CD4-positive, alpha-beta T cell treated with Interleukin-6 for 4 hours (primary cell): ENCODE results near the gene GNRH2.
A peak's percentile ranks its signal among the peaks of the same experiment; 100 is the strongest.
"Not testable (repeated sequence)": the region's sequence is repeated elsewhere in the genome, so short reads cannot be mapped to it uniquely, and the experiment has no call there.

ENCODE experiments used
- DNase-seq: peaks from one replicate; pipeline ENCODE4 v3.0.0-alpha.2; 2020; ENCODE audit warnings: mixed read lengths

Gene GNRH2

GRCh38 chr20:3075315-3075714, 31.9 kb downstream of the GNRH2 start:
- DNase-seq: not testable (repeated sequence)

GRCh38 chr20:3077618-3078134, 34.3 kb downstream of the GNRH2 start:
- DNase-seq: no peak

- no peak for DNase-seq
Observed at GRCh38 chr20:3080939-3081388, 37.5 kb downstream of the GNRH2 start.

DNA sequence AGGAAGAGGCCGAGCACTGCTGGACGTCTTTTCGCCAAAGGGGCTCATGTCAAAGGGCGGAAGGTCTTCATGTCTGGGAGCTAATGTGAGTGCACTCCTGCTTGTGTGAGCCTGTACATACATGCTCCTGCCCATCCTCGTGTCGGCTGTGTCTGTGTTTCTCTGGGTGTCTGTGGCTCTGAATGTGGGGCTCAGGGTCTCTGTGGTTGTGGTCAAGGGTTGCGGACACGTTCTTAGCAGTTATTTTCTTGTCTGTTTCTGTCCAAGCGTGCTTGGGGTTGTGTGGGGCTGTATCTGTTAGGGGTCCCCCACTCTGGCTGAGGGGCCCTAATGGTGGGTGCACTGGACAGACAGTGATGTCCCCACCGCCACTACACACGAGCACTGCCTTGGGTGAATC, 38.2 kb downstream of the GNRH2 start:
- DNase-seq: no peak

GRCh38 chr20:3082306-3082951, 39.0 kb downstream of the GNRH2 start:
- DNase-seq: peak; percentile 13

DNA sequence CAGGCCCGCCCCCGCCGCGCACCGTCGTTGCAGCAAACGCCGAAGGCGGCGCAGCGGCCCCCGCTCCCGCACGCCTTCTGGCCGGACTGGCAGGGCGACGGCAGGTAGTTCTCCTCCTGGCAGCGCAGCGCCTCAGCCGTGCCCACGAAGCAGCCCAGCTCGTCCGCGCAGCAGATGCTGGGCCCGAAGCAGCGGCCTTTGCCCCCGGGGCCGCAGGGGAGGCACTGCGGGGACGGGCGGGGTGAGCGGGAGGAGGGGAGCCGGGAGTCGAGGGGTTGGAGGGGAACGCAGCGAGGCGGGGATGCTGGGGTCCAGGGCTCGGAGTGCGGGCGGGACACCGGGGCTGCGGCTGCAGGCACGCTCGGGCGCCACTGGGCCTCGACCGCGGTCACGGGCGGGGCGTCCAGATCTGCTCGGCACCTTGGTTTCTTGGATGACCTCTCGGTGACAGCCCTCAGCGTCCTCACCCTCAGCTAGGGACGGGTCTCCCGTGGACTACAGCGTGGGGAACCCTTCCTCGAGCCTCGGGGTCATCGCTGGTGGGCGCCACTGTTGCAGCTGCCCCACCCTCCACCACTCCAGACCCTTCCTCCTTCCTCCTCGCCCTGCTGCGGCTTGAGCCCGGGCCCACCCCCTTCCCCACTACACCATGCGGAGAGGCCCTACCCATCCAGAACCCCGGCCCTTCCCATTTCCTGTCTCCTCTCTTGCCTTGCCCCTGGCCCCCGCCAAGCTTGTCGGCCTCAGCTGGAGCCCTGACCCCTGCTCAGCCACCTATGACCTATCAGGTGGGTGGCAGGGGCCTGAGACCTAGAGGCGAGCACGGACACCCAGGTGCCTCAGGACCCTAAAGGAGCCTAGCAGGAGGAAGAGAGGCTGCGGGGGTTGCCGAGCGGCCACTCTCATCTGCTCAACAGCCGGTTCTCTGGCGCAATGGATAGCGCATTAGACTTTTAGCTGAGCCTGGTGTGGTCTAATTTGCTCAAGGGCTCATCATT, 39.8 kb downstream of the GNRH2 start:
- DNase-seq: no peak

GRCh38 chr20:3084283-3084985, 41.0 kb downstream of the GNRH2 start, which contains the start of gene AVP:
TSS of gene AVP (minus strand) at chr20:3084724. CDS start at chr20:3084674, 50 bp downstream.
- DNase-seq: no peak

DNA sequence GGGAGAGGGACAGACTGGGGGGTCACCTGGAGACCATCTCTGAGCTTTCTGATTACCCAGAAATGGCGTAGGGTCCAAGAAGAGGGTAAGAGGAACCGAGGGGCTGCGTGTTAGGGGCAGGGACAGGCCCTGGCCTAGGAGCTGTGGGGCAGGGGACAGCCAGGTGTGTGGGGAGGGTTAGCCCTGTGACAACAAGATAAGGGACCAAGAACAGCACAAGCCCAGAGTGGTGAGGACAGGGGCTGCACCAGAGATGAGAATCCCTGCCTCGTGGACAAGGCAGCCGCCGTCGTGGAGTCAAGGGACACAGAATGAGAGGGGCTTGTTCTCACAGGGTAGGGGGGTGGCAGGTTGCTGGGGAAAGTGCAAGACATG, 41.6 kb downstream of the GNRH2 start:
- DNase-seq: no peak

- DNase-seq: no peak
Observed at GRCh38 chr20:3085571-3086072, 42.2 kb downstream of the GNRH2 start.

GRCh38 chr20:3088031-3088430, 44.6 kb downstream of the GNRH2 start:
- no peak for DNase-seq

- no peak for DNase-seq
Observed at GRCh38 chr20:3090565-3090964, 47.1 kb downstream of the GNRH2 start.

GRCh38 chr20:3092611-3093379, 49.4 kb downstream of the GNRH2 start:
- DNase-seq: peak; percentile 73

- DNase-seq: peak; percentile 51
Observed at GRCh38 chr20:3093861-3094361, 50.5 kb downstream of the GNRH2 start.

- DNase-seq: no peak
Observed at GRCh38 chr20:3094848-3095629, 51.6 kb downstream of the GNRH2 start.
